K562 (cell line): ENCODE measurements around the gene PSMC3IP. TPM values are rescaled to one million over a fixed set of nuclear protein-coding genes. Genes with fewer than 3 reads are reported as not detected.

Source experiments
- ATAC-seq: fragments of 200-7000 bp; cut with Tn5 transposase; 3 replicates; pipeline ENCODE4 v1.9.1; 2020; ENCODE audit warnings: moderate library complexity
- BruUV-seq: library from RNA; stranded (reverse); fragments of 400-500 nt; replicated peaks from 2 replicates; lab custom pipeline; 2021; lab: Mats Ljungman, UMichigan
- CTCF ChIA-PET: fragments of 300-600 bp; formaldehyde crosslinking; extraction: SDS; loops from one replicate; lab custom pipeline; 2021; ENCODE audit warnings: low intra/inter-chr PET ratio; lab: Yijun Ruan, JAX
- POLR2A ChIA-PET: fragments of 300-600, 350-650 bp; sonication (Branson Sonifier 250); formaldehyde crosslinking; extraction: SDS; loops from one replicate; lab custom pipeline; 2021; ENCODE audit warnings: antibody characterized with exemption, inconsistent platforms; lab: Yijun Ruan, JAX
- DNase-seq, 4 experiments: peaks; one replicate each; pipeline versions ENCODE4 v3.0.0 to v3.0.0-alpha.2; 2011 to 2018; ENCODE audit warnings: low spot score in 3 of 4, mixed read lengths in 3 of 4; ENCODE audit errors: extremely low read depth in 1 of 4
- FAIRE-seq: peaks from 2 replicates; lab custom pipeline; 2011; peaks lifted over from hg19 to GRCh38; lab: Jason Lieb, UNC
- H2AFZ ChIP-seq: 2 replicates; pipeline ENCODE4 v1.6.0; 2011; ENCODE audit warnings: low read depth, low read length, control low read depth, inconsistent platforms
- H3K27ac ChIP-seq: fragments of 200-600 bp; 3 replicates; pipeline ENCODE4 v1.8.0; 2011; ENCODE audit warnings: low read depth, mild to moderate bottlenecking, control low read depth, inconsistent platforms, low read length, moderate library complexity, mixed read lengths; ENCODE audit errors: extremely low read depth
- H3K27me3 ChIP-seq, 2 experiments: fragments of 300-600 bp in 1 of 2; 2 replicates in 1 of 2; 3 replicates in 1 of 2; pipeline versions ENCODE4 v1.6.0 to v1.8.0; 2011; ENCODE audit warnings: inconsistent platforms in 2 of 2, low read length in 2 of 2, mild to moderate bottlenecking in 1 of 2, mixed read lengths in 1 of 2, moderate library complexity in 1 of 2; ENCODE audit not compliant: control insufficient read depth in 2 of 2, insufficient read depth in 2 of 2
- H3K36me3 ChIP-seq: fragments of 300-600 bp; 3 replicates; pipeline ENCODE4 v1.8.0; 2011; ENCODE audit warnings: mild to moderate bottlenecking, low read length, inconsistent platforms; ENCODE audit not compliant: control insufficient read depth, insufficient read depth
- H3K4me1 ChIP-seq, 2 experiments: fragments of 200-600 bp in 1 of 2; replicated peaks in 1 of 2; 2 replicates in 1 of 2; 3 replicates in 1 of 2; pipeline versions ENCODE4 v1.5.1 to v1.8.0; 2011; ENCODE audit warnings: inconsistent platforms in 2 of 2, low read length in 2 of 2, mild to moderate bottlenecking in 1 of 2, mixed read lengths in 1 of 2, moderate library complexity in 1 of 2; ENCODE audit not compliant: control insufficient read depth in 2 of 2, insufficient read depth in 2 of 2
- H3K4me2 ChIP-seq: 2 replicates; pipeline ENCODE4 v1.6.1; 2011; ENCODE audit warnings: low read length, control low read depth, inconsistent platforms, mixed read lengths; ENCODE audit not compliant: insufficient read depth
- H3K4me3 ChIP-seq: fragments of 200-600 bp; sonication (generic), shearing (Covaris generic); 2 replicates; pipeline ENCODE4 v1.5.1; 2016; ENCODE audit warnings: control low read depth, inconsistent platforms
- H3K79me2 ChIP-seq: fragments of 200-600 bp; 3 replicates; pipeline ENCODE4 v1.8.0; 2011; ENCODE audit warnings: low read length, inconsistent platforms; ENCODE audit not compliant: control insufficient read depth, insufficient read depth
- H3K9ac ChIP-seq, 2 experiments: 2 replicates each; pipeline versions ENCODE4 v1.6.0 to v1.6.1; 2011; ENCODE audit warnings: low read depth in 2 of 2, low read length in 2 of 2, control low read depth in 1 of 2, inconsistent platforms in 1 of 2, mild to moderate bottlenecking in 1 of 2, mixed read lengths in 1 of 2; ENCODE audit not compliant: insufficient read depth in 1 of 2
- H3K9me1 ChIP-seq: one replicate; pipeline ENCODE4 v1.6.0; 2011; ENCODE audit warnings: inconsistent platforms, mild to moderate bottlenecking, low read length, moderate library complexity; ENCODE audit not compliant: control insufficient read depth, insufficient read depth
- H3K9me3 ChIP-seq: replicated peaks from 2 replicates; pipeline ENCODE4 v1.5.1; 2011; ENCODE audit warnings: low read depth, low read length, inconsistent platforms; ENCODE audit not compliant: control insufficient read depth, insufficient read depth
- H4K20me1 ChIP-seq: replicated peaks from 2 replicates; pipeline ENCODE4 v1.6.1; 2011; ENCODE audit warnings: low read length, inconsistent platforms, mixed read lengths; ENCODE audit not compliant: control insufficient read depth, insufficient read depth
- CBX2 ChIP-seq: fragments of 200-600 bp; sonication (generic); IDR thresholded peaks from one replicate; pipeline ENCODE4 v1.6.1; 2012; ENCODE audit warnings: mild to moderate bottlenecking, low read length, inconsistent platforms; ENCODE audit not compliant: insufficient read depth, poor library complexity, severe bottlenecking
- CCAR2 ChIP-seq: fragments of 200-400 bp; formaldehyde crosslinking; IDR thresholded peaks from 2 replicates; pipeline ENCODE4 v1.6.1; 2017; ENCODE audit warnings: mild to moderate bottlenecking, low read depth, low read length
- ETS2 ChIP-seq: IDR thresholded peaks from 2 replicates; pipeline ENCODE4 v1.6.1; 2016; ENCODE audit warnings: borderline replicate concordance, missing genetic modification characterization, mild to moderate bottlenecking, moderate library complexity, missing compliant biosample characterization; ENCODE audit not compliant: poor library complexity, severe bottlenecking
- HSF4 ChIP-seq: fragments of 250-450 bp; sonication (Bioruptor Pico); IDR thresholded peaks from 2 replicates; pipeline ENCODE4 v2.1.2; 2022; ENCODE audit warnings: mild to moderate bottlenecking, moderate library complexity, borderline replicate concordance
- RBM14 ChIP-seq: fragments of 200-400 bp; formaldehyde crosslinking; IDR thresholded peaks from 2 replicates; pipeline ENCODE4 v1.6.1; 2018; ENCODE audit warnings: low read depth, mild to moderate bottlenecking, low read length, moderate library complexity, borderline replicate concordance; ENCODE audit not compliant: insufficient read depth
- SMAD1 ChIP-seq: fragments of 150-350 bp; IDR thresholded peaks from 2 replicates; pipeline ENCODE4 v1.6.1; 2014; ENCODE audit warnings: low read length, low read depth; ENCODE audit not compliant: partially characterized antibody
- ZNF316 ChIP-seq: fragments of 450-650 bp; IDR thresholded peaks from 2 replicates; pipeline ENCODE4 v1.6.1; 2016
- ZNF395 ChIP-seq: fragments of 200-800 bp; sonication (Bioruptor generic); IDR thresholded peaks from 2 replicates; pipeline ENCODE4 v1.6.1; 2017; ENCODE audit warnings: missing genetic modification characterization, missing compliant biosample characterization
- WGBS: fragments of 100-300 bp; shearing (Covaris generic); methylation state at CpG from one replicate; pipeline ENCODE4 v1.1.6; 2016; ENCODE audit warnings: low coverage, mixed read lengths; ENCODE audit not compliant: insufficient coverage; ENCODE audit errors: missing lambda C conversion rate; 5-methylcytosine and 5-hydroxymethylcytosine counted together
- in situ Hi-C: fragments of 300-500 bp; cut with MboI; formaldehyde crosslinking; loops from 4 replicates; pipeline ENCODE4 v1.15.0; 2018; ENCODE audit warnings: inconsistent platforms, mixed read lengths
- intact Hi-C: fragments of 100-400 bp; cut with micrococcal nuclease; formaldehyde crosslinking; loops from 2 replicates; pipeline ENCODE4 v1.14.2; 2022
- polyA plus RNA-seq, 8 experiments: library from polyadenylated mRNA; depleted of rRNA in 4 of 8; stranded (reverse) in 5 of 8; unstranded in 3 of 8; fragments of >200 nt; fragmentation: Nextera tagmentation in 2 of 8; fragmentation: Illumina TruSeq in 1 of 8; extraction: Ambion mirVana in 2 of 8; extraction: Trizol in 1 of 8; gene quantifications; 2 replicates each; pipeline versions ENCODE4 v1.2.1 to v1.2.3, GENCODE V29; 2011 to 2014; ENCODE audit warnings: inconsistent platforms in 1 of 8, missing spikeins in 1 of 8
- total RNA-seq, 7 experiments: library from RNA; depleted of rRNA in 6 of 7; stranded (reverse); fragments of >200 nt in 6 of 7; fragmentation: Illumina TruSeq in 2 of 7; extraction: Trizol in 2 of 7; gene quantifications; 2 replicates each; pipeline versions ENCODE4 v1.2.1 to v1.2.3, GENCODE V29; 2011 to 2021; ENCODE audit warnings: low replicate concordance in 1 of 7

Gene PSMC3IP
- total and polyA plus RNA-seq, 9 of the 15 experiments (the other 6 are each of a cell fraction or from before 2014, with no cell fraction given), result 13.8 to 65.6 (median 32.8) TPM

- ATAC-seq, result no peak
- intact Hi-C loops, result no loop called here
These were observed 45.7 kb upstream of the PSMC3IP start for GRCh38 chr17:42623271-42623670.

More at GRCh38 chr17:42623271-42623670, 45.7 kb upstream of the PSMC3IP start:
- Histone ChIP-seq H4K20me1 (no peaks in the 10 kb centered on the region), H3K4me2 (no peak overlapping the region), H3K36me3 (no peaks in the 10 kb centered on the region), H3K27ac (peak overlapping the region; percentile 79; the same call in 2 of the 3 replicates), H3K9ac (peak overlapping the region in 1 of 2 experiments; percentile 1; a peak in 1 of 4 replicates), H2AFZ (peak overlapping the region; percentile 30), H3K9me3 (no peaks in the 10 kb centered on the region), H3K4me3 (no peak overlapping the region), H3K4me1 (peaks cover 40 to 59% of the 10 kb centered on the region in 2 experiments; a peak in 4 of 5 replicates), H3K79me2 (no peaks in the 10 kb centered on the region), H3K27me3 (no peaks in the 10 kb centered on the region), H3K9me1 (no peaks in the 10 kb centered on the region)
- no TSS peak for BruUV-seq
- WGBS, result 60% methylated on average over 2 of the region's 2 CpGs
- POLR2A ChIA-PET, result interaction anchor here (0.7 to 2.7 kb wide), 5 partner anchors 8 to 43 kb away, joined by 3 to 13 read pairs (median 5); partner anchors contain the start of genes RETREG3 and TUBG1
- no peak for FAIRE-seq
- TF ChIP-seq CCAR2 (no peak), HSF4 (CRISPR knock-in tag) (no peak), CBX2 (no peak), ETS2 (tag) (no peak), RBM14 (no peak), ZNF395 (CRISPR knock-in tag) (0 out of 2 replicates have a peak, but pooled peaks have one; percentile 21), ZNF316 (peak; percentile 11; the same call in 1 of the 2 replicates), SMAD1 (no peak)
- CTCF ChIA-PET, result interaction anchor here (0.5 kb wide), 1 partner anchor 255 kb away, joined by 3 read pairs; no protein-coding TSS in a partner anchor
- in situ Hi-C loops, result no loop called here
- DNase-seq, result no peak
